HCT116 (cell line): ENCODE results near the gene CERS6. TPM values are rescaled to one million over a fixed set of nuclear protein-coding genes. Genes with fewer than 3 reads are reported as not detected.

Experiments
- ATAC-seq: fragments of 200-7000 bp; cut with Tn5 transposase; 2 replicates; pipeline ENCODE4 v1.9.1; 2020; ENCODE audit warnings: mild to moderate bottlenecking, moderate library complexity
- BruUV-seq: library from RNA; stranded (reverse); fragments of 400-500 nt; replicated peaks from 2 replicates; lab custom pipeline; 2021; lab: Mats Ljungman, UMichigan
- CTCF ChIA-PET: fragments of 300-600 bp; sonication (Branson Sonifier 250); formaldehyde crosslinking; loops from one replicate; lab custom pipeline; 2021; ENCODE audit warnings: antibody characterized with exemption; lab: Charles Lee
- POLR2A ChIA-PET: fragments of 300-600, 350-600 bp; sonication (Branson Sonifier 250); formaldehyde crosslinking; loops from one replicate; lab custom pipeline; 2021; ENCODE audit warnings: antibody characterized with exemption; lab: Charles Lee
- RAD21 ChIA-PET, 2 experiments: fragments of 300-600 bp; sonication (Branson Sonifier 250); formaldehyde crosslinking; loops; one replicate each; lab custom pipeline; 2023; ENCODE audit warnings: low total read pairs in 2 of 2; ENCODE audit not compliant: uncharacterized antibody in 2 of 2, unreplicated experiment in 2 of 2, low non-redundant PET in 1 of 2; lab: Charles Lee
- DNase-seq: peaks from one replicate; pipeline ENCODE4 v3.0.0-alpha.2; 2010; ENCODE audit warnings: low read depth, low spot score
- H2AFZ ChIP-seq: fragments of 200-600 bp; shearing (Covaris generic), sonication (generic); 2 replicates; pipeline ENCODE4 v1.6.1; 2017; ENCODE audit warnings: low read depth, mixed run types, mixed read lengths, antibody characterized with exemption, low read length; ENCODE audit not compliant: poor library complexity, severe bottlenecking
- H3K27ac ChIP-seq: 2 replicates; pipeline ENCODE4 v1.5.1; 2012; ENCODE audit warnings: low read depth, low read length
- H3K27me3 ChIP-seq: fragments of 200-600 bp; sonication (generic); 2 replicates; pipeline ENCODE4 v1.6.1; 2016; ENCODE audit warnings: mixed run types, low read length, mixed read lengths; ENCODE audit not compliant: insufficient read depth
- H3K36me3 ChIP-seq, 2 experiments: fragments of 200-500 bp in 1 of 2; fragments of 200-600 bp in 1 of 2; sonication (Bioruptor generic) in 1 of 2; sonication (generic) in 1 of 2; 2 replicates each; pipeline versions ENCODE4 v1.5.1 to v1.6.1; 2014 to 2016; ENCODE audit warnings: low read length in 2 of 2, inconsistent platforms in 1 of 2, mixed read lengths in 1 of 2, mixed run types in 1 of 2; ENCODE audit not compliant: insufficient read depth in 2 of 2, control insufficient read depth in 1 of 2
- H3K4me1 ChIP-seq, 2 experiments: fragments of 200-600 bp in 1 of 2; sonication (generic) in 1 of 2; 2 replicates each; pipeline versions ENCODE4 v1.5.1 to v1.6.1; 2012 to 2017; ENCODE audit warnings: low read length in 2 of 2, inconsistent platforms in 1 of 2, mild to moderate bottlenecking in 1 of 2, mixed read lengths in 1 of 2, mixed run types in 1 of 2, moderate library complexity in 1 of 2; ENCODE audit not compliant: insufficient read depth in 2 of 2, control insufficient read depth in 1 of 2
- H3K4me2 ChIP-seq: fragments of 200-600 bp; sonication (generic); 2 replicates; pipeline ENCODE4 v1.6.1; 2017; ENCODE audit warnings: mixed run types, low read length, mixed read lengths
- H3K4me3 ChIP-seq, 2 experiments: fragments of 200-600 bp in 1 of 2; sonication (generic) in 1 of 2; replicated peaks in 1 of 2; 2 replicates each; pipeline ENCODE4 v1.5.1; 2011 to 2016; ENCODE audit warnings: low read length in 2 of 2, control low read depth in 1 of 2, low read depth in 1 of 2, mild to moderate bottlenecking in 1 of 2, mixed read lengths in 1 of 2, mixed run types in 1 of 2
- H3K79me2 ChIP-seq: fragments of 200-600 bp; sonication (generic); 2 replicates; pipeline ENCODE4 v1.6.1; 2017; ENCODE audit warnings: mild to moderate bottlenecking, mixed run types, low read length, moderate library complexity, mixed read lengths; ENCODE audit not compliant: insufficient read depth
- H3K9ac ChIP-seq: fragments of 200-600 bp; sonication (generic); 2 replicates; pipeline ENCODE4 v1.6.1; 2016; ENCODE audit warnings: low read length, mixed read lengths
- H3K9me2 ChIP-seq: fragments of 200-600 bp; sonication (generic), shearing (Covaris generic); 2 replicates; pipeline ENCODE4 v1.6.1; 2017; ENCODE audit warnings: mixed run types, mild to moderate bottlenecking, moderate library complexity; ENCODE audit not compliant: insufficient read depth
- H3K9me3 ChIP-seq, 2 experiments: fragments of 200-500 bp in 1 of 2; fragments of 200-600 bp in 1 of 2; sonication (Bioruptor generic) in 1 of 2; sonication (generic) in 1 of 2; 2 replicates each; pipeline ENCODE4 v1.6.1; 2014 to 2017; ENCODE audit warnings: low read length in 2 of 2, mixed read lengths in 2 of 2, inconsistent platforms in 1 of 2, low read depth in 1 of 2, mild to moderate bottlenecking in 1 of 2, mixed run types in 1 of 2, moderate library complexity in 1 of 2; ENCODE audit not compliant: control insufficient read depth in 1 of 2, insufficient read depth in 1 of 2
- H4K20me1 ChIP-seq: fragments of 200-600 bp; sonication (generic), shearing (Covaris generic); 2 replicates; pipeline ENCODE4 v1.6.1; 2017; ENCODE audit warnings: mixed run types, mild to moderate bottlenecking, moderate library complexity; ENCODE audit not compliant: insufficient read depth
- ATF3 ChIP-seq: IDR thresholded peaks from 2 replicates; pipeline ENCODE4 v1.6.1; 2012
- CBX3 ChIP-seq: IDR thresholded peaks from 2 replicates; pipeline ENCODE4 v1.6.1; 2012; ENCODE audit warnings: low read depth
- EGR1 ChIP-seq: IDR thresholded peaks from 2 replicates; pipeline ENCODE4 v1.6.1; 2012; ENCODE audit warnings: low read depth
- ELF1 ChIP-seq: IDR thresholded peaks from 2 replicates; pipeline ENCODE4 v1.6.1; 2012; ENCODE audit warnings: low read depth, borderline replicate concordance
- EZH2 ChIP-seq: fragments of 200-600 bp; sonication (generic); IDR thresholded peaks from 2 replicates; pipeline ENCODE4 v1.6.1; 2017; ENCODE audit warnings: antibody characterized with exemption, mixed run types
- EZH2phosphoT487 ChIP-seq: fragments of 200-600 bp; IDR thresholded peaks from 2 replicates; pipeline ENCODE4 v1.6.1; 2018; ENCODE audit warnings: antibody characterized with exemption, borderline replicate concordance
- FOSL1 ChIP-seq: IDR thresholded peaks from 2 replicates; pipeline ENCODE4 v1.6.1; 2012; ENCODE audit warnings: low read depth
- JUND ChIP-seq: IDR thresholded peaks from 2 replicates; pipeline ENCODE4 v1.6.1; 2012
- MAX ChIP-seq: IDR thresholded peaks from 2 replicates; pipeline ENCODE4 v1.6.1; 2012
- POLR2A ChIP-seq: IDR thresholded peaks from 2 replicates; pipeline ENCODE4 v1.7.0; 2011; ENCODE audit warnings: borderline replicate concordance; ENCODE audit not compliant: insufficient read depth, insufficient read length; ENCODE audit errors: extremely low read depth
- REST ChIP-seq: IDR thresholded peaks from 2 replicates; pipeline ENCODE4 v1.6.1; 2012; ENCODE audit warnings: low read depth
- SP1 ChIP-seq: IDR thresholded peaks from 2 replicates; pipeline ENCODE4 v1.6.1; 2012; ENCODE audit warnings: low read depth
- TCF7L2 ChIP-seq: IDR thresholded peaks from 2 replicates; pipeline ENCODE4 v1.7.0; 2011; ENCODE audit warnings: borderline replicate concordance, inconsistent platforms; ENCODE audit not compliant: insufficient read depth, insufficient read length; ENCODE audit errors: extremely low read depth
- YY1 ChIP-seq: IDR thresholded peaks from 2 replicates; pipeline ENCODE4 v1.6.1; 2011; ENCODE audit warnings: low read length, low read depth, moderate library complexity, mild to moderate bottlenecking; ENCODE audit not compliant: insufficient replicate concordance; ENCODE audit errors: extremely low read depth
- ZBTB33 ChIP-seq: IDR thresholded peaks from 2 replicates; pipeline ENCODE4 v1.6.1; 2011; ENCODE audit warnings: mild to moderate bottlenecking, low read length, moderate library complexity; ENCODE audit not compliant: insufficient replicate concordance; ENCODE audit errors: extremely low read depth
- ZFX ChIP-seq: fragments of 450-650 bp; IDR thresholded peaks from 2 replicates; pipeline ENCODE4 v1.6.1; 2017
- ZNF274 ChIP-seq: fragments of 200-500 bp; sonication (Bioruptor generic); IDR thresholded peaks from 2 replicates; pipeline ENCODE4 v1.6.1; 2014; ENCODE audit warnings: mild to moderate bottlenecking, low read depth, low read length, inconsistent platforms
- intact Hi-C: fragments of 100-400 bp; cut with micrococcal nuclease; formaldehyde crosslinking; loops from 2 replicates; pipeline ENCODE4 v1.10.0; 2022
- total RNA-seq: library from RNA; stranded (reverse); gene quantifications from one replicate; pipeline ENCODE4 v1.2.1, GENCODE V29; 2021; ENCODE audit not compliant: unreplicated experiment

The CERS6 gene
- total RNA-seq, 1 experiment from 2014 or later = 37.0 TPM

GRCh38 chr2:168518555-168519066 is 62.5 kb downstream of the CERS6 start:
- peaks cover 78% of the 10 kb centered on the region for H3K79me2 ChIP-seq

More at GRCh38 chr2:168518555-168519066, 62.5 kb downstream of the CERS6 start:
- H3K36me3 ChIP-seq = no peaks in the 10 kb centered on the region
- H3K27ac ChIP-seq = no peak overlapping the region
- H3K4me1 ChIP-seq = peaks cover 0 to 6% of the 10 kb centered on the region in 2 experiments; a peak in 1 of 4 replicates
- DNase-seq (no peak), ATAC-seq (no peak)
- H4K20me1 ChIP-seq = peaks cover 10% of the 10 kb centered on the region; the same call in 1 of the 2 replicates
- ChIA-PET RAD21 (no interaction called here), CTCF (no interaction called here), POLR2A (no interaction called here)
- H3K9me2 ChIP-seq = no peaks in the 10 kb centered on the region
- intact Hi-C loops = no loop called here
- H3K9ac ChIP-seq = no peak overlapping the region
- TF ChIP-seq ZNF274 (no peak), ZBTB33 (no peak), POLR2A (no peak), TCF7L2 (no peak), ATF3 (no peak), REST (no peak), MAX (no peak), FOSL1 (no peak), EGR1 (no peak), CBX3 (no peak), ELF1 (no peak), ZFX (no peak), JUND (no peak), YY1 (no peak), EZH2 (no peak), EZH2phosphoT487 (no peak), SP1 (no peak)
- no peak overlapping the region for H2AFZ ChIP-seq
- BruUV-seq = no TSS peak
- no peaks in the 10 kb centered on the region for H3K9me3 ChIP-seq
- H3K27me3 ChIP-seq = no peaks in the 10 kb centered on the region
- H3K4me3 ChIP-seq = no peak overlapping the region
- no peak overlapping the region for H3K4me2 ChIP-seq
